Astrocyte (in vitro differentiated cells and primary cell): ENCODE results near the gene OR5D14. TPM values are rescaled to one million over a fixed set of nuclear protein-coding genes. Genes with fewer than 3 reads are reported as not detected.

Experiments used
- DNase-seq: peaks from one replicate; pipeline ENCODE4 v3.0.0-alpha.2; 2010; ENCODE audit warnings: low read depth
- FAIRE-seq: peaks from 2 replicates; lab custom pipeline; 2011; peaks lifted over from hg19 to GRCh38; lab: Jason Lieb, UNC
- H2AFZ ChIP-seq: 2 replicates; pipeline ENCODE4 v1.6.0; 2012; ENCODE audit warnings: low read depth, low read length, inconsistent platforms
- H3K27ac ChIP-seq: 2 replicates; pipeline ENCODE4 v1.5.1; 2011; ENCODE audit warnings: low read depth, low read length, inconsistent platforms
- H3K27me3 ChIP-seq: 2 replicates; pipeline ENCODE4 v1.6.0; 2011; ENCODE audit warnings: low read length, inconsistent platforms; ENCODE audit not compliant: insufficient read depth
- H3K36me3 ChIP-seq: 2 replicates; pipeline ENCODE4 v1.5.1; 2011; ENCODE audit warnings: low read length, inconsistent platforms; ENCODE audit not compliant: insufficient read depth
- H3K4me1 ChIP-seq: 2 replicates; pipeline ENCODE4 v1.5.1; 2011; ENCODE audit warnings: low read length, inconsistent platforms; ENCODE audit not compliant: insufficient read depth
- H3K4me2 ChIP-seq: 2 replicates; pipeline ENCODE4 v1.6.0; 2012; ENCODE audit warnings: low read length, inconsistent platforms
- H3K4me3 ChIP-seq: 2 replicates; pipeline ENCODE4 v1.5.1; 2011; ENCODE audit warnings: low read depth, mild to moderate bottlenecking, low read length, inconsistent platforms; ENCODE audit not compliant: insufficient read depth
- H3K79me2 ChIP-seq: 2 replicates; pipeline ENCODE4 v1.6.0; 2012; ENCODE audit warnings: mild to moderate bottlenecking, low read length, inconsistent platforms; ENCODE audit not compliant: insufficient read depth
- H3K9ac ChIP-seq: 2 replicates; pipeline ENCODE4 v1.6.0; 2012; ENCODE audit warnings: mild to moderate bottlenecking, low read length, inconsistent platforms
- H3K9me3 ChIP-seq: 2 replicates; pipeline ENCODE4 v1.5.1; 2012; ENCODE audit warnings: low read depth, mild to moderate bottlenecking, low read length, inconsistent platforms; ENCODE audit not compliant: insufficient read depth
- H4K20me1 ChIP-seq: 2 replicates; pipeline ENCODE4 v1.6.0; 2012; ENCODE audit warnings: low read length, inconsistent platforms; ENCODE audit not compliant: insufficient read depth
- H3K27ac Mint-ChIP-seq: one replicate; pipeline ENCODE4 v1.8.0; 2021; ENCODE audit warnings: mild to moderate bottlenecking, mixed read lengths; ENCODE audit not compliant: unreplicated experiment
- H3K27me3 Mint-ChIP-seq: one replicate; pipeline ENCODE4 v1.8.0; 2021; ENCODE audit warnings: low read depth, mixed read lengths; ENCODE audit not compliant: unreplicated experiment
- H3K36me3 Mint-ChIP-seq: one replicate; pipeline ENCODE4 v1.8.0; 2021; ENCODE audit warnings: low read depth, mixed read lengths; ENCODE audit not compliant: unreplicated experiment
- H3K4me1 Mint-ChIP-seq: one replicate; pipeline ENCODE4 v1.8.0; 2021; ENCODE audit warnings: low read depth, mixed read lengths; ENCODE audit not compliant: unreplicated experiment
- H3K4me3 Mint-ChIP-seq: one replicate; pipeline ENCODE4 v1.8.0; 2021; ENCODE audit warnings: mild to moderate bottlenecking, moderate library complexity, mixed read lengths; ENCODE audit not compliant: unreplicated experiment
- H3K9me3 Mint-ChIP-seq: one replicate; pipeline ENCODE4 v1.8.0; 2021; ENCODE audit warnings: mild to moderate bottlenecking, mixed read lengths; ENCODE audit not compliant: unreplicated experiment
- EZH2 ChIP-seq: IDR thresholded peaks from 2 replicates; pipeline ENCODE4 v1.6.1; 2012; ENCODE audit warnings: mild to moderate bottlenecking, low read length, inconsistent platforms; ENCODE audit not compliant: insufficient read depth
- total RNA-seq: library from RNA; stranded (reverse); gene quantifications from 2 replicates; pipeline ENCODE4 v1.2.1, GENCODE V29; 2021
- TF ChIP-seq, protein P1 (sequence below): IDR thresholded peaks from 2 replicates; pipeline ENCODE4 v1.5.1; 2011; ENCODE audit warnings: low read depth, mild to moderate bottlenecking, inconsistent platforms, low read length, moderate library complexity; ENCODE audit not compliant: insufficient read depth

OR5D14 gene
- total RNA-seq, 1 donor from 2014 or later: not detected

DNA sequence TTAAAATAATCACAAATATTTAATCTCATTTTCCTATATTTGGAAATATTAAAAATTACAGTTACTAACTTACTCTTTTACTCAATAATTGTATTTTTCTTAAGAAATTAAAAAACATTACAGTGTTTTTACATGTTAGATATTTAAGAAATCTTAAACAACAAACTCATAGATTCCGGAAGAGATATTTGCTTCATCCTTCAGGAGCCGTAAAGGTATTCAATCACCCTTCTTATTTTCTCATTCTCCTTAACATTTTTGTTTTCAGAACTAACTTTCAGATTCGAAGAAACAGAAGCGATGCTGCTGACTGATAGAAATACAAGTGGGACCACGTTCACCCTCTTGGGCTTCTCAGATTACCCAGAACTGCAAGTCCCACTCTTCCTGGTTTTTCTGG lies 24.0 kb downstream of the OR5D14 start, which contains the start of gene OR5D18:
OR5D18 (plus strand) TSS at position 301 of the 400 bp plus-strand sequence; CDS start at position 301, 0 bp downstream.
- Histone ChIP-seq H3K36me3 (no peaks in the 10 kb centered on the region), H3K27ac (no peak within 1 kb of the TSS), H3K4me2 (no peak within 1 kb of the TSS), H4K20me1 (no peaks in the 10 kb centered on the region), H3K9me3 (peaks cover 3% of the 10 kb centered on the region), H3K79me2 (no peaks in the 10 kb centered on the region), H3K4me1 (no peaks in the 10 kb centered on the region), H3K4me3 (no peak within 1 kb of the TSS), H2AFZ (no peak within 1 kb of the TSS), H3K27me3 (no peaks in the 10 kb centered on the region), H3K9ac (no peak within 1 kb of the TSS)
- H3K27me3 Mint-ChIP-seq: no peaks in the 10 kb centered on the region
- FAIRE-seq (no peak), DNase-seq (no peak)
- H3K9me3 Mint-ChIP-seq: peaks cover 8% of the 10 kb centered on the region
- H3K4me3 Mint-ChIP-seq: no peak within 1 kb of the TSS
- H3K4me1 Mint-ChIP-seq: no peaks in the 10 kb centered on the region
- H3K36me3 Mint-ChIP-seq: no peaks in the 10 kb centered on the region
- no peak within 1 kb of the TSS for H3K27ac Mint-ChIP-seq
- TF ChIP-seq, protein P1, sequence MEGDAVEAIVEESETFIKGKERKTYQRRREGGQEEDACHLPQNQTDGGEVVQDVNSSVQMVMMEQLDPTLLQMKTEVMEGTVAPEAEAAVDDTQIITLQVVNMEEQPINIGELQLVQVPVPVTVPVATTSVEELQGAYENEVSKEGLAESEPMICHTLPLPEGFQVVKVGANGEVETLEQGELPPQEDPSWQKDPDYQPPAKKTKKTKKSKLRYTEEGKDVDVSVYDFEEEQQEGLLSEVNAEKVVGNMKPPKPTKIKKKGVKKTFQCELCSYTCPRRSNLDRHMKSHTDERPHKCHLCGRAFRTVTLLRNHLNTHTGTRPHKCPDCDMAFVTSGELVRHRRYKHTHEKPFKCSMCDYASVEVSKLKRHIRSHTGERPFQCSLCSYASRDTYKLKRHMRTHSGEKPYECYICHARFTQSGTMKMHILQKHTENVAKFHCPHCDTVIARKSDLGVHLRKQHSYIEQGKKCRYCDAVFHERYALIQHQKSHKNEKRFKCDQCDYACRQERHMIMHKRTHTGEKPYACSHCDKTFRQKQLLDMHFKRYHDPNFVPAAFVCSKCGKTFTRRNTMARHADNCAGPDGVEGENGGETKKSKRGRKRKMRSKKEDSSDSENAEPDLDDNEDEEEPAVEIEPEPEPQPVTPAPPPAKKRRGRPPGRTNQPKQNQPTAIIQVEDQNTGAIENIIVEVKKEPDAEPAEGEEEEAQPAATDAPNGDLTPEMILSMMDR: no peak
- no peak for TF ChIP-seq EZH2

DNA sequence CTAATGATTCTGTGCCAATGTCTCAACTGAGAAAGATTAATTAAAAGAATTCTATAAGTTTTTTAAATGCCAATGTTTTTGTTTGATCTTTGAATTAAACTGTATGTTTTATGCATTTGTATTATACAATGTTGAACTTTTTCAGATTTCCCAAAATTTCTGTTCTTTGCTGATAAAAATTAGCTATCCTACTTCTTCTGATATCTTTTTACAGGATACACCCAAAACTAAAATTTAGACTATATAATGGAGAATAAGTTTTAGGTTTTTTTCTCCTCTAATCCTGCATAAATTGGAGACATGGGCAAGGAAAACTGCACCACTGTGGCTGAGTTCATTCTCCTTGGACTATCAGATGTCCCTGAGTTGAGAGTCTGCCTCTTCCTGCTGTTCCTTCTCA lies 31.6 kb downstream of the OR5D14 start, which contains the start of gene OR5L2:
OR5L2 (plus strand) TSS at position 301 of the 400 bp plus-strand sequence; CDS start at position 301, 0 bp downstream.
- no peak for FAIRE-seq
- Mint-ChIP-seq H3K36me3 (no peaks in the 10 kb centered on the region), H3K9me3 (peaks cover 2% of the 10 kb centered on the region), H3K27me3 (no peaks in the 10 kb centered on the region), H3K4me3 (no peak within 1 kb of the TSS), H3K4me1 (no peaks in the 10 kb centered on the region), H3K27ac (no peak within 1 kb of the TSS)
- no peak for DNase-seq
- Histone ChIP-seq H3K4me3 (no peak within 1 kb of the TSS), H4K20me1 (no peaks in the 10 kb centered on the region), H3K4me1 (no peaks in the 10 kb centered on the region), H3K27ac (no peak within 1 kb of the TSS), H3K9ac (no peak within 1 kb of the TSS), H3K9me3 (peaks cover 3% of the 10 kb centered on the region), H3K79me2 (no peaks in the 10 kb centered on the region), H2AFZ (no peak within 1 kb of the TSS), H3K27me3 (no peaks in the 10 kb centered on the region), H3K36me3 (no peaks in the 10 kb centered on the region), H3K4me2 (no peak within 1 kb of the TSS)
- TF ChIP-seq, protein P1: no peak
- no peak for TF ChIP-seq EZH2

DNA sequence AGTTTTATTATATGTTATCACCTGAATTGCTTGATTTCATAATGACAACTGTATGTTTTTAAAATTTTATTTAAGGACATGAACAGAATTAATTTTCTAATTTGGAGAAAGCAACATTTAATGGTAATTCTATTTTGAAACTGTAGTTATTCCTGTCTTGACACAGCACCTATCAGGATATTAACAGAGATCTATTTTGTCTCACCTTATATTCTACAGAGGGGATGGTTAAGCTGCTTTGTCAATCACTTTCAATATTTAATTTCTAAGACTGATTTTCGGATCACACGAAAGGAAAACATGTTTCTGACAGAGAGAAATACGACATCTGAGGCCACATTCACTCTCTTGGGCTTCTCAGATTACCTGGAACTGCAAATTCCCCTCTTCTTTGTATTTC lies 43.1 kb downstream of the OR5D14 start, which contains the start of gene OR5D16:
OR5D16 (plus strand) TSS at position 301 of the 400 bp plus-strand sequence; CDS start at position 301, 0 bp downstream.
- H3K4me1 Mint-ChIP-seq: no peaks in the 10 kb centered on the region

More for the DNA sequence above, 43.1 kb downstream of the OR5D14 start, which contains the start of gene OR5D16:
- Mint-ChIP-seq H3K27me3 (no peaks in the 10 kb centered on the region), H3K4me3 (no peak within 1 kb of the TSS), H3K36me3 (no peaks in the 10 kb centered on the region), H3K27ac (no peak within 1 kb of the TSS), H3K9me3 (peaks cover 3% of the 10 kb centered on the region)
- Histone ChIP-seq H3K27ac (no peak within 1 kb of the TSS), H3K27me3 (no peaks in the 10 kb centered on the region), H3K36me3 (no peaks in the 10 kb centered on the region), H2AFZ (no peak within 1 kb of the TSS), H3K4me1 (no peaks in the 10 kb centered on the region), H3K79me2 (no peaks in the 10 kb centered on the region), H3K4me2 (no peak within 1 kb of the TSS), H3K9ac (no peak within 1 kb of the TSS), H3K9me3 (peaks cover 3% of the 10 kb centered on the region), H4K20me1 (no peaks in the 10 kb centered on the region), H3K4me3 (no peak within 1 kb of the TSS)
- TF ChIP-seq, protein P1: no peak
- TF ChIP-seq EZH2: no peak
- FAIRE-seq (no peak), DNase-seq (no peak)
